HepG2 (cell line): ENCODE measurements around the gene SLCO4A1. TPM values are rescaled to one million over a fixed set of nuclear protein-coding genes. Genes with fewer than 3 reads are reported as not detected.

ENCODE experiments used
- GLI4 ChIP-seq: sonication (generic); formaldehyde crosslinking; IDR thresholded peaks from 2 replicates; pipeline ENCODE4 v1.5.1; 2020; ENCODE audit warnings: missing genetic modification reagents, mild to moderate bottlenecking, moderate library complexity, borderline replicate concordance
- KAT7 ChIP-seq: IDR thresholded peaks from 2 replicates; pipeline ENCODE4 v1.6.1; 2018; ENCODE audit warnings: borderline replicate concordance, missing compliant biosample characterization
- KDM1A ChIP-seq: IDR thresholded peaks from 2 replicates; pipeline ENCODE4 v1.6.1; 2016; ENCODE audit warnings: missing compliant biosample characterization
- MYNN ChIP-seq: sonication (generic); formaldehyde crosslinking; IDR thresholded peaks from 2 replicates; pipeline ENCODE4 v1.4.0; 2020; ENCODE audit warnings: mild to moderate bottlenecking, low read depth, missing genetic modification reagents
- NBN ChIP-seq: fragments of 450-650 bp; conservative IDR thresholded peaks from 2 replicates; pipeline ENCODE4 v1.6.1; 2017
- NCOR1 ChIP-seq: fragments of 200-600 bp; sonication (generic); IDR thresholded peaks from 2 replicates; pipeline ENCODE4 v1.7.0; 2017; ENCODE audit warnings: antibody characterized with exemption, low read length, borderline replicate concordance
- PRMT3 ChIP-seq: sonication (generic); formaldehyde crosslinking; IDR thresholded peaks from 2 replicates; pipeline ENCODE4 v1.8.1; 2022; ENCODE audit warnings: low read depth, mild to moderate bottlenecking, moderate library complexity, missing genetic modification reagents, borderline replicate concordance
- SETDB1 ChIP-seq: sonication (generic); formaldehyde crosslinking; IDR thresholded peaks from 2 replicates; pipeline ENCODE4 v1.5.1; 2020; ENCODE audit warnings: missing genetic modification reagents, mild to moderate bottlenecking, borderline replicate concordance
- SP2 ChIP-seq: sonication (generic); formaldehyde crosslinking; IDR thresholded peaks from 2 replicates; pipeline ENCODE4 v1.5.1; 2020; ENCODE audit warnings: mild to moderate bottlenecking, missing genetic modification reagents
- ZNF251 ChIP-seq: sonication (generic); formaldehyde crosslinking; IDR thresholded peaks from 2 replicates; pipeline ENCODE4 v1.9.0; 2021; ENCODE audit warnings: mild to moderate bottlenecking, missing genetic modification reagents
- ZNF547 ChIP-seq: sonication (generic); formaldehyde crosslinking; IDR thresholded peaks from 2 replicates; pipeline ENCODE4 v1.5.1; 2020; ENCODE audit warnings: mild to moderate bottlenecking, missing genetic modification reagents
- polyA plus RNA-seq, 8 experiments: library from polyadenylated mRNA; depleted of rRNA in 3 of 8; stranded (reverse) in 7 of 8; unstranded in 1 of 8; fragments of >200 nt; fragmentation: Illumina TruSeq in 4 of 8; extraction: Trizol in 4 of 8; gene quantifications; 2 replicates each; pipeline versions ENCODE4 v1.2.1 to v1.2.3, GENCODE V29; 2011 to 2016; ENCODE audit warnings: low read depth in 4 of 8, missing spikeins in 1 of 8, mixed read lengths in 1 of 8; ENCODE audit not compliant: insufficient read depth in 1 of 8
- total RNA-seq, 5 experiments: library from RNA; depleted of rRNA; stranded (reverse); fragments of >200 nt; fragmentation: Illumina TruSeq; extraction: Trizol; gene quantifications; 2 replicates each; pipeline ENCODE4 v1.2.3, GENCODE V29; 2016; ENCODE audit warnings: low read depth in 1 of 5
- TF ChIP-seq, protein P1 (sequence below): sonication (generic); formaldehyde crosslinking; IDR thresholded peaks from 2 replicates; pipeline ENCODE4 v1.4.0; 2020; ENCODE audit warnings: missing genetic modification reagents
- TF ChIP-seq, protein P2 (sequence below): sonication (generic); formaldehyde crosslinking; IDR thresholded peaks from 2 replicates; pipeline ENCODE4 v1.8.1; 2023; ENCODE audit warnings: mild to moderate bottlenecking, missing genetic modification reagents
- TF ChIP-seq, protein P3 (sequence below), 2 experiments: sonication (generic) in 1 of 2; formaldehyde crosslinking in 1 of 2; IDR thresholded peaks; 2 replicates each; pipeline versions ENCODE4 v1.4.0 to v1.6.1; 2016 to 2020; ENCODE audit warnings: borderline replicate concordance in 1 of 2, low read depth in 1 of 2, mild to moderate bottlenecking in 1 of 2, missing genetic modification reagents in 1 of 2
- TF ChIP-seq, protein P4 (sequence below): sonication (generic); formaldehyde crosslinking; IDR thresholded peaks from 2 replicates; pipeline ENCODE4 v1.4.0; 2020; ENCODE audit warnings: mild to moderate bottlenecking, missing genetic modification reagents

Gene SLCO4A1
- total and polyA plus RNA-seq, 2 of the 13 experiments (the other 11 are each of a cell fraction or from before 2014, with no cell fraction given) = 55.5 to 112 TPM

DNA sequence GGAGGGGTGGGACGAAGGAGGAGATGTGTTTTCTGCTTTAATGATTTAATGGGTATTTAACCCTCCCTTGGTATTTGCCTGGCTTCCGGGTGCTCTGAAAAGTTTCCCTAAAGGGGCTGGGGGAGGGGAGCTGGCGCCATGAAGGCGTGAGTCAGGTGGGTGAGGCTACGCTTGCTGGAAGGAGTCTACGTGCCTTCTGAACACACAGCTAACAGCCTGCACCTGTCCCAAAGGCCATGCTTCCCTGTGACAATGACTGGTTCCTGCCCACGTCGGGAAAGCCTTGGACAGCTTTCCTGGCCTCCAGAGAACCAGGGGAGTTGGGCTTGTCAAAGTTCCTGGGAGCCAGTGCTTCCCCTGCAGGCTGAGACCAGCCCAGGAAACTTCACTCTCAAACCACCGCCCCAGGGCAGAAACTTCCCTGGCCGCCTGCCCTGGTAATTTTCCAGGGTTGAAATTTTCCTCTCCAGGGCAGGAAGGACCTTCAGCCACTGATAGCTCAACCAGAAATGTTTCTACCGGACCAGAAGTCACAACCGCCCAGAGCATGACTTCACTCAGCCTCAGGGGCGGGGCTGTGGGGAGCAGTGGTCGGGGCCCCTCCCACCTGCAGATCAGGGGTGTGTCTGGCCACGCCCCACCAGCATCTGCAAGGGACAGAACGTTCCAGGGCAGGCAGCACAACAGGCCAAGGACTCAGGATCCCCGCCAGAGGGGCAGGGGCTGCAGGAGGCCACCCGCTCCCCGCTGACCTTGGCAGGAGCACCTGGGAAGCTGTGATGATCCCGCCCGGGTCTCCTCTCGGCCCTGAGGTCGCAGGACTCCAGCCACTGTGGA lies 18.6 kb upstream of the SLCO4A1 start (continued):
- TF ChIP-seq ZNF547 (CRISPR knock-in tag) (peak; percentile 63), ZNF251 (no peak), PRMT3 (CRISPR knock-in tag) (peak; percentile 71; the same call in 1 of the 2 replicates), KAT7 (no peak; the same call in 1 of the 2 replicates), NCOR1 (peak; percentile 30; the same call in 1 of the 2 replicates), SP2 (peak; percentile 38), SETDB1 (CRISPR knock-in tag) (no peak), NBN (no peak), GLI4 (CRISPR knock-in tag) (0 out of 2 replicates have a peak, but pooled peaks have one; percentile 3), MYNN (CRISPR knock-in tag) (0 out of 2 replicates have a peak, but pooled peaks have one; percentile 23), KDM1A (peak; percentile 63; the same call in 1 of the 2 replicates)
- TF ChIP-seq, protein P1, sequence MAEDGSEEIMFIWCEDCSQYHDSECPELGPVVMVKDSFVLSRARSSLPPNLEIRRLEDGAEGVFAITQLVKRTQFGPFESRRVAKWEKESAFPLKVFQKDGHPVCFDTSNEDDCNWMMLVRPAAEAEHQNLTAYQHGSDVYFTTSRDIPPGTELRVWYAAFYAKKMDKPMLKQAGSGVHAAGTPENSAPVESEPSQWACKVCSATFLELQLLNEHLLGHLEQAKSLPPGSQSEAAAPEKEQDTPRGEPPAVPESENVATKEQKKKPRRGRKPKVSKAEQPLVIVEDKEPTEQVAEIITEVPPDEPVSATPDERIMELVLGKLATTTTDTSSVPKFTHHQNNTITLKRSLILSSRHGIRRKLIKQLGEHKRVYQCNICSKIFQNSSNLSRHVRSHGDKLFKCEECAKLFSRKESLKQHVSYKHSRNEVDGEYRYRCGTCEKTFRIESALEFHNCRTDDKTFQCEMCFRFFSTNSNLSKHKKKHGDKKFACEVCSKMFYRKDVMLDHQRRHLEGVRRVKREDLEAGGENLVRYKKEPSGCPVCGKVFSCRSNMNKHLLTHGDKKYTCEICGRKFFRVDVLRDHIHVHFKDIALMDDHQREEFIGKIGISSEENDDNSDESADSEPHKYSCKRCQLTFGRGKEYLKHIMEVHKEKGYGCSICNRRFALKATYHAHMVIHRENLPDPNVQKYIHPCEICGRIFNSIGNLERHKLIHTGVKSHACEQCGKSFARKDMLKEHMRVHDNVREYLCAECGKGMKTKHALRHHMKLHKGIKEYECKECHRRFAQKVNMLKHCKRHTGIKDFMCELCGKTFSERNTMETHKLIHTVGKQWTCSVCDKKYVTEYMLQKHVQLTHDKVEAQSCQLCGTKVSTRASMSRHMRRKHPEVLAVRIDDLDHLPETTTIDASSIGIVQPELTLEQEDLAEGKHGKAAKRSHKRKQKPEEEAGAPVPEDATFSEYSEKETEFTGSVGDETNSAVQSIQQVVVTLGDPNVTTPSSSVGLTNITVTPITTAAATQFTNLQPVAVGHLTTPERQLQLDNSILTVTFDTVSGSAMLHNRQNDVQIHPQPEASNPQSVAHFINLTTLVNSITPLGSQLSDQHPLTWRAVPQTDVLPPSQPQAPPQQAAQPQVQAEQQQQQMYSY = peak; percentile 1
- TF ChIP-seq, protein P2, sequence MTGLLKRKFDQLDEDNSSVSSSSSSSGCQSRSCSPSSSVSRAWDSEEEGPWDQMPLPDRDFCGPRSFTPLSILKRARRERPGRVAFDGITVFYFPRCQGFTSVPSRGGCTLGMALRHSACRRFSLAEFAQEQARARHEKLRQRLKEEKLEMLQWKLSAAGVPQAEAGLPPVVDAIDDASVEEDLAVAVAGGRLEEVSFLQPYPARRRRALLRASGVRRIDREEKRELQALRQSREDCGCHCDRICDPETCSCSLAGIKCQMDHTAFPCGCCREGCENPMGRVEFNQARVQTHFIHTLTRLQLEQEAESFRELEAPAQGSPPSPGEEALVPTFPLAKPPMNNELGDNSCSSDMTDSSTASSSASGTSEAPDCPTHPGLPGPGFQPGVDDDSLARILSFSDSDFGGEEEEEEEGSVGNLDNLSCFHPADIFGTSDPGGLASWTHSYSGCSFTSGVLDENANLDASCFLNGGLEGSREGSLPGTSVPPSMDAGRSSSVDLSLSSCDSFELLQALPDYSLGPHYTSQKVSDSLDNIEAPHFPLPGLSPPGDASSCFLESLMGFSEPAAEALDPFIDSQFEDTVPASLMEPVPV (CRISPR knock-in tag) = peak; percentile 76; the same call in 1 of the 2 replicates
- TF ChIP-seq, protein P3, sequence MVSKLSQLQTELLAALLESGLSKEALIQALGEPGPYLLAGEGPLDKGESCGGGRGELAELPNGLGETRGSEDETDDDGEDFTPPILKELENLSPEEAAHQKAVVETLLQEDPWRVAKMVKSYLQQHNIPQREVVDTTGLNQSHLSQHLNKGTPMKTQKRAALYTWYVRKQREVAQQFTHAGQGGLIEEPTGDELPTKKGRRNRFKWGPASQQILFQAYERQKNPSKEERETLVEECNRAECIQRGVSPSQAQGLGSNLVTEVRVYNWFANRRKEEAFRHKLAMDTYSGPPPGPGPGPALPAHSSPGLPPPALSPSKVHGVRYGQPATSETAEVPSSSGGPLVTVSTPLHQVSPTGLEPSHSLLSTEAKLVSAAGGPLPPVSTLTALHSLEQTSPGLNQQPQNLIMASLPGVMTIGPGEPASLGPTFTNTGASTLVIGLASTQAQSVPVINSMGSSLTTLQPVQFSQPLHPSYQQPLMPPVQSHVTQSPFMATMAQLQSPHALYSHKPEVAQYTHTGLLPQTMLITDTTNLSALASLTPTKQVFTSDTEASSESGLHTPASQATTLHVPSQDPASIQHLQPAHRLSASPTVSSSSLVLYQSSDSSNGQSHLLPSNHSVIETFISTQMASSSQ (IDR thresholded peaks at IDR 0.05; ENCODE audit: low read depth) = peak; percentile 55; the same call in 1 of the 2 replicates
- TF ChIP-seq, protein P3 (CRISPR knock-in tag; IDR thresholded peaks at IDR 0.05; ENCODE audit: borderline replicate concordance) = peak; percentile 79
- TF ChIP-seq, protein P4, sequence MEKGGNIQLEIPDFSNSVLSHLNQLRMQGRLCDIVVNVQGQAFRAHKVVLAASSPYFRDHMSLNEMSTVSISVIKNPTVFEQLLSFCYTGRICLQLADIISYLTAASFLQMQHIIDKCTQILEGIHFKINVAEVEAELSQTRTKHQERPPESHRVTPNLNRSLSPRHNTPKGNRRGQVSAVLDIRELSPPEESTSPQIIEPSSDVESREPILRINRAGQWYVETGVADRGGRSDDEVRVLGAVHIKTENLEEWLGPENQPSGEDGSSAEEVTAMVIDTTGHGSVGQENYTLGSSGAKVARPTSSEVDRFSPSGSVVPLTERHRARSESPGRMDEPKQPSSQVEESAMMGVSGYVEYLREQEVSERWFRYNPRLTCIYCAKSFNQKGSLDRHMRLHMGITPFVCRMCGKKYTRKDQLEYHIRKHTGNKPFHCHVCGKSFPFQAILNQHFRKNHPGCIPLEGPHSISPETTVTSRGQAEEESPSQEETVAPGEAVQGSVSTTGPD (CRISPR knock-in tag) = no peak; the same call in none of the 2 replicates
